Spinal cord (tissue), 10 donors: ENCODE data around the gene CALD1. TPM values are rescaled to one million over a fixed set of nuclear protein-coding genes. Genes with fewer than 3 reads are reported as not detected.

ENCODE experiments used
- DNase-seq, 6 donors: peaks; one replicate each; pipeline versions ENCODE4 v3.0.0 to v3.0.0-alpha.2; 2013 to 2015; ENCODE audit warnings: low spot score in 6 of 6, low read depth in 4 of 6
- H3K27ac ChIP-seq: one replicate; pipeline ENCODE4 v1.5.1; 2013; ENCODE audit warnings: low read depth, low read length, control low read depth
- H3K27me3 ChIP-seq: one replicate; pipeline ENCODE4 v1.6.1; 2013; ENCODE audit warnings: low read length; ENCODE audit not compliant: control insufficient read depth, insufficient read depth
- H3K36me3 ChIP-seq: one replicate; pipeline ENCODE4 v1.6.1; 2013; ENCODE audit warnings: low read length; ENCODE audit not compliant: control insufficient read depth, insufficient read depth
- H3K4me1 ChIP-seq: one replicate; pipeline ENCODE4 v1.6.1; 2013; ENCODE audit warnings: low read length; ENCODE audit not compliant: control insufficient read depth, insufficient read depth
- H3K4me3 ChIP-seq: one replicate; pipeline ENCODE4 v1.5.1; 2013; ENCODE audit warnings: low read depth, low read length, control low read depth
- H3K9me3 ChIP-seq: one replicate; pipeline ENCODE4 v1.6.1; 2013; ENCODE audit warnings: low read length; ENCODE audit not compliant: control insufficient read depth, insufficient read depth
- WGBS: methylation state at CpG from one replicate; pipeline ENCODE4 v1.1.5; 2013; ENCODE audit warnings: missing lambda C conversion rate; ENCODE audit not compliant: insufficient coverage; 5-methylcytosine and 5-hydroxymethylcytosine counted together
- long read RNA-seq, 4 donors: transcript quantifications; one replicate each; lab custom pipeline, GENCODE V29; 2026
- polyA plus RNA-seq, 2 donors: library from polyadenylated mRNA; unstranded; fragments of 120-200 nt; gene quantifications; one replicate each; pipeline ENCODE4 v1.2.1, GENCODE V29; 2013; ENCODE audit not compliant: insufficient read length in 2 of 2
- total RNA-seq, 2 donors: library from RNA; depleted of rRNA in 1 of 2; stranded (reverse); fragments of 120-200 nt in 1 of 2; fragments of >200 nt in 1 of 2; gene quantifications; one replicate each; pipeline versions ENCODE4 v1.2.3 to v1.2.4, GENCODE V29; 2013 to 2014
- donor health status: healthy.

CALD1 gene, protein sequence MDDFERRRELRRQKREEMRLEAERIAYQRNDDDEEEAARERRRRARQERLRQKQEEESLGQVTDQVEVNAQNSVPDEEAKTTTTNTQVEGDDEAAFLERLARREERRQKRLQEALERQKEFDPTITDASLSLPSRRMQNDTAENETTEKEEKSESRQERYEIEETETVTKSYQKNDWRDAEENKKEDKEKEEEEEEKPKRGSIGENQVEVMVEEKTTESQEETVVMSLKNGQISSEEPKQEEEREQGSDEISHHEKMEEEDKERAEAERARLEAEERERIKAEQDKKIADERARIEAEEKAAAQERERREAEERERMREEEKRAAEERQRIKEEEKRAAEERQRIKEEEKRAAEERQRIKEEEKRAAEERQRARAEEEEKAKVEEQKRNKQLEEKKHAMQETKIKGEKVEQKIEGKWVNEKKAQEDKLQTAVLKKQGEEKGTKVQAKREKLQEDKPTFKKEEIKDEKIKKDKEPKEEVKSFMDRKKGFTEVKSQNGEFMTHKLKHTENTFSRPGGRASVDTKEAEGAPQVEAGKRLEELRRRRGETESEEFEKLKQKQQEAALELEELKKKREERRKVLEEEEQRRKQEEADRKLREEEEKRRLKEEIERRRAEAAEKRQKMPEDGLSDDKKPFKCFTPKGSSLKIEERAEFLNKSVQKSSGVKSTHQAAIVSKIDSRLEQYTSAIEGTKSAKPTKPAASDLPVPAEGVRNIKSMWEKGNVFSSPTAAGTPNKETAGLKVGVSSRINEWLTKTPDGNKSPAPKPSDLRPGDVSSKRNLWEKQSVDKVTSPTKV
- total RNA-seq: 100 to 1,000 TPM; 139 to 162 TPM
- polyA plus RNA-seq: 10 to 100 TPM; 77.4 to 83.1 TPM
- long read RNA-seq, donor 1, full-length matches to known transcripts: 8 of 57 reads
- long read RNA-seq, donor 1, partial matches to known transcripts: 49 of 57 reads
- long read RNA-seq, donor 1, other reads (novel, unspliced or antisense): 0 of 57 reads
- long read RNA-seq, donor 2, full-length matches to known transcripts: 3 of 21 reads
- long read RNA-seq, donor 2, partial matches to known transcripts: 18 of 21 reads
- long read RNA-seq, donor 2, other reads (novel, unspliced or antisense): 0 of 21 reads
- long read RNA-seq, donor 3, partial matches to known transcripts: 19 of 25 reads
- long read RNA-seq, donor 3, other reads (novel, unspliced or antisense): 0 of 25 reads
- long read RNA-seq, donor 4, full-length matches to known transcripts: 20 of 92 reads
- long read RNA-seq, donor 4, partial matches to known transcripts: 72 of 92 reads
- long read RNA-seq, donor 4, other reads (novel, unspliced or antisense): 0 of 92 reads

GRCh38 chr7:134778941-134779740 lies at the start of gene CALD1:
Gene CALD1 (plus strand): TSS chr7:134779634. CDS start chr7:134867734, 88,100 bp downstream.
- peak in 5 of 6 donors; percentile 39 to 84 (median 61) for DNase-seq
- H3K4me3 ChIP-seq: peak within 1 kb of the TSS; percentile 47
- H3K36me3 ChIP-seq: no peaks in the 10 kb centered on the region
- H3K9me3 ChIP-seq: no peaks in the 10 kb centered on the region
- H3K27ac ChIP-seq: peak within 1 kb of the TSS; percentile 84
- H3K4me1 ChIP-seq: peaks cover 4% of the 10 kb centered on the region
- WGBS: 0% methylated on average over 10 of the region's 15 CpGs
- H3K27me3 ChIP-seq: no peaks in the 10 kb centered on the region

GRCh38 chr7:134729895-134730294 lies 49.5 kb upstream of the CALD1 start:
- no peak for DNase-seq
- Histone ChIP-seq H3K27me3 (no peaks in the 10 kb centered on the region), H3K4me3 (no peak overlapping the region), H3K36me3 (no peaks in the 10 kb centered on the region), H3K4me1 (no peaks in the 10 kb centered on the region), H3K9me3 (no peaks in the 10 kb centered on the region), H3K27ac (no peak overlapping the region)
- 89% methylated on average over 3 of the region's 4 CpGs for WGBS

- H3K27ac ChIP-seq: no peak overlapping the region
- H3K36me3 ChIP-seq: no peaks in the 10 kb centered on the region
- H3K4me1 ChIP-seq: no peaks in the 10 kb centered on the region
- no peaks in the 10 kb centered on the region for H3K27me3 ChIP-seq
- WGBS: 44% methylated on average over 1 of the region's 1 CpG
- no peaks in the 10 kb centered on the region for H3K9me3 ChIP-seq
- no peak for DNase-seq
- H3K4me3 ChIP-seq: no peak overlapping the region
Observed at GRCh38 chr7:134730411-134730829, 49.0 kb upstream of the CALD1 start.

DNA sequence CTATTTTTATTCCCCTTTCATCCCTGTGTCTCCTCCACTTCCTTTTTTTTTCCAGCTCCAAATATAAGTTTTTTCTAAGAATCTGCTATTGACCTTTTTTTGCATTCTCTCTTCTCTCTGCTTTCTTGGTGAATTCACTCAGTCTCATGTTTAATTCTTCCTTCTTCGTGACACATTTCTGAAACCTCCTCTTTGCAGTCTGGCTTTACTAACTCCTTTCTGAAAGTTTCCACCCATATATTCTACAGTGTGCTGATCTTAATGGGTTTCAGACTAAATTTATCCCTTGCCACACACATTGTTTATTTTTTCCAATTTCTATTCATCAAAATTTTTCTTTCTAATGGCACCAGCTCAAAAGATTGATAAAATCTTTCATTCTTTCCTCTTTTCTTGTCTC lies 47.8 kb upstream of the CALD1 start:
- no peak overlapping the region for H3K4me3 ChIP-seq
- H3K27ac ChIP-seq: no peak overlapping the region
- H3K4me1 ChIP-seq: no peaks in the 10 kb centered on the region
- DNase-seq: no peak
- H3K27me3 ChIP-seq: no peaks in the 10 kb centered on the region
- H3K9me3 ChIP-seq: no peaks in the 10 kb centered on the region
- 83% methylated on average over 1 of the region's 1 CpG for WGBS
- H3K36me3 ChIP-seq: no peaks in the 10 kb centered on the region

DNA sequence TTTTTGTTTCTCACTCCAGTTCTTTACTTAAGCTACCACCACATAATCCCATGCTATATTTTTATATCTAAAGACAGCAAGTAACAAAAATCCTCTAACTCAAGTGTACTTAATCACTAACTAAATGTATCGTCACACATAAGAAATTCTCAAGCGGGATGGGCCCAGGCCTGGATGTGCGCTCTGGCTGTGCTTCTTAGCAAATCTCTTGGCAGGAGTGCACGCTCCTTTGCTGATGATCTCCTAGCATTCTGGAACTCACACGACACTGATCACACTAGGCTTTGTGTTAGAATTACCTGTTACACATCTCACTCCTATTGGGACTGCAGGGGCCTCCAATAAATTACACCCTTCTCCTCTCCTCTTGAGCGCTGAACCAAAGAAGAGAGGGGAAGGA lies 46.7 kb upstream of the CALD1 start:
- no peak overlapping the region for H3K4me3 ChIP-seq
- H3K27me3 ChIP-seq: no peaks in the 10 kb centered on the region
- DNase-seq: no peak
- no peaks in the 10 kb centered on the region for H3K36me3 ChIP-seq
- 97% methylated on average over 4 of the region's 6 CpGs for WGBS
- no peaks in the 10 kb centered on the region for H3K9me3 ChIP-seq
- H3K4me1 ChIP-seq: no peaks in the 10 kb centered on the region
- no peak overlapping the region for H3K27ac ChIP-seq

DNA sequence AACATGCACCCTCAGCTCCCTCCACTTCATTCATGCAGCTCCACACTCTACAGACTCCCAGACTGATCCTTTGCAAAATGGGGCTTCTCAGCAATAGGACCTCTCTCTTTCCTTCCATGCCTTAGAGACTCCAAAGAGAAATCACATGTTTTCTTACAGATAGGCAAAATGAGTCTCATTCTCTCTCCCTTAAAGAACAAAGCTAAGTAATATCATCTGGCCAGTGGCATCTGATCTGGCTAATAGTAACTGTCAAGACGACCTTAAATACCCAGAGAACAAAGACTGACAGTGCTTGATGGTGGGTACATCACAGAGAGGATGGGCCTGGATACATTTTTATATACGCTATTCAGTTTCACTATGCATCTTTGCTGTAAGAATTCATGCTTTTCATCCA lies 43.1 kb upstream of the CALD1 start:
- no peak overlapping the region for H3K4me3 ChIP-seq
- H3K27me3 ChIP-seq: no peaks in the 10 kb centered on the region
- no peaks in the 10 kb centered on the region for H3K36me3 ChIP-seq
- no peak for DNase-seq
- WGBS: 100% methylated on average over 1 of the region's 2 CpGs
- H3K9me3 ChIP-seq: no peaks in the 10 kb centered on the region
- no peaks in the 10 kb centered on the region for H3K4me1 ChIP-seq
- H3K27ac ChIP-seq: no peak overlapping the region

DNA sequence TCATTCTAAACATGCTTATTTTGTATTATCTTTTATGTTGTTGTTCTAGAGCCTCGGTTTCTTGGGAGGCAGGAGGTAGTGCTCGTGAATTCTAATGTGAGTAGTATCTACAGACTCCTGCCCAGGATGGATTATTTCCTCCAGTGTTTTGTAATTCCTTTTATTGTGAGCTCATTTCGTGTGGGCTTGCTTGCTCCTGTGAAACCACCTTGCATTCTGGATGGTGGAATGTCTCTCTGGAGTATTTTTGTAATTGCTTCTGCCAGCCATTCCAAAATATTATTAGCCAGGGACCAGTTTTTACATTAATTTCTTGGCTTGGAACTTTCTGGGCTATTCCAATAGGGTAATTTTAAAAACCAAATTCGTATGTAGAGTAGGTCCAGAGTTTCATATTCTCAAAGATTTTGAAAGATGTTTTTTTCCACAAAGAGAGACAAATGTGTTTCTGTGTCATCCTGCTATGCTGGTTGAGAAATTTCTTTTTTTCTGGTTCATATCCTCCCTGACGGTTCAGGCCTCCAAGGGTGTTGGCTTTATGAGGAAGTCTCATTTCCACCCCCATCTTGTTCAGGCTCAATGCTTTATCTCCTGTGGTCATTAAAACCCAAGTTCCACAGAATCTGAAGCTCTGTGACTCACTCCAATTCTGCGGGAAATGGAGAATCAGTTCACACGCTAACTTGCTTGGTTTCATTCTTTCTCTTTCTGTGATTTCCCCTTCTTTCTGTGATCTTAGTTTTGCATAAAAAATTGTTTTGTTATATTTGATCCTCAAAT lies 41.7 kb upstream of the CALD1 start:
- H3K9me3 ChIP-seq: no peaks in the 10 kb centered on the region
- DNase-seq: peak in 1 of 6 donors; percentile 85
- H3K27me3 ChIP-seq: no peaks in the 10 kb centered on the region
- H3K36me3 ChIP-seq: no peaks in the 10 kb centered on the region
- 80% methylated on average over 1 of the region's 7 CpGs for WGBS
- no peaks in the 10 kb centered on the region for H3K4me1 ChIP-seq
- no peak overlapping the region for H3K4me3 ChIP-seq
- H3K27ac ChIP-seq: no peak overlapping the region

DNA sequence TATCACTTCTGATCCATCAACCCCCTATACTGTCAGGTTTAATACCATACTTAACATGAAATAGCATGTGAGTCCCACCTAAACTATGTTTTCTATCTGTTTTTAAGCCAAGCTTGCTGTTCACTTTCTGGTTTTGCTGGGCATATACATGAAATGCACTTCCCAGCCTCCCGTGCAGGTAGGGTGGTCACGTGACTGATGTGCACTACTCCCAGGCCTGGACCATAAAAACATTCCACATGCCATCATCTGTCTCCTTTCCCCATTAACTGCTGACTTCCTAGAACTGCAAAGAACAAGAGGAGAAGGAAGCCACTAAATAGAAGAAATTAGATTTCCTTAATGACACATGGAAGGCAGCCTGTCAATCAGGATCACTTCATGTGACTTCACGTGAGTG lies 40.1 kb upstream of the CALD1 start:
- Histone ChIP-seq H3K9me3 (no peaks in the 10 kb centered on the region), H3K27me3 (no peaks in the 10 kb centered on the region), H3K36me3 (no peaks in the 10 kb centered on the region), H3K27ac (no peak overlapping the region), H3K4me1 (no peaks in the 10 kb centered on the region), H3K4me3 (no peak overlapping the region)
- WGBS: 100% methylated on average over 1 of the region's 3 CpGs
- DNase-seq: no peak
